ENCODE data around the gene ZNF502.
"Not testable (repeated sequence)": the region's sequence is repeated elsewhere in the genome, so short reads cannot be mapped to it uniquely, and the experiment has no call there.

ZNF502 gene

GRCh38 chr3:44673466-44673865 lies 39.0 kb upstream of the ZNF502 start:
- not testable (repeated sequence) for H2AFZ ChIP-seq (ENCODE audit: low read length); H2BK12ac ChIP-seq (ENCODE audit: low read length); H3K4ac ChIP-seq (ENCODE audit: low read length); H2BK15ac ChIP-seq (ENCODE audit: low read length); H3K79me1 ChIP-seq (ENCODE audit: low read depth, low read length); H3K9ac ChIP-seq (ENCODE audit: low read depth, low read length, poor library complexity); H4K91ac ChIP-seq (ENCODE audit: low read depth, low read length, poor library complexity); H3K14ac ChIP-seq (ENCODE audit: low read length); H3K4me1 ChIP-seq (ENCODE audit: control insufficient read depth in 2 of 2, insufficient read depth in 1 of 2, low read depth in 1 of 2, low read length in 2 of 2); H3K27ac ChIP-seq (replicated peaks; ENCODE audit: low read length); H3K4me3 ChIP-seq (ENCODE audit: low read length in 2 of 2); H4K8ac ChIP-seq (ENCODE audit: low read depth, low read length); H3K18ac ChIP-seq (ENCODE audit: low read length); H2BK5ac ChIP-seq (ENCODE audit: low read length); H3K4me2 ChIP-seq (ENCODE audit: insufficient read depth, low read length, poor library complexity, severe bottlenecking); H3K23ac ChIP-seq (ENCODE audit: low read depth, low read length, poor library complexity); DNase-seq (ENCODE audit: low spot score); H2BK120ac ChIP-seq (ENCODE audit: low read depth, low read length); H2AK5ac ChIP-seq (ENCODE audit: low read depth, low read length); H3K27me3 ChIP-seq (ENCODE audit: control insufficient read depth in 3 of 3, insufficient read depth in 3 of 3, low read depth in 1 of 3, low read length in 3 of 3); H3K36me3 ChIP-seq (replicated peaks in 1 of 2; ENCODE audit: control insufficient read depth in 2 of 2, insufficient read depth in 2 of 2, low read length in 2 of 2)
- no CpG with 5 or more reads among the region's 8 CpGs for WGBS, 2 donors (ENCODE audit: extremely low coverage in 2 of 2, insufficient read length in 2 of 2, insufficient replicate concordance in 1 of 2)
- H3K9me3 ChIP-seq (replicated peaks in 1 of 2; ENCODE audit: control insufficient read depth in 2 of 2, insufficient read depth in 1 of 2, low read depth in 1 of 2, low read length in 2 of 2), result peaks cover 3 to 18% of the 10 kb centered on the region in 2 donors

- Histone ChIP-seq H3K4me2 (ENCODE audit: insufficient read depth, low read length, poor library complexity, severe bottlenecking) (no peak overlapping the region), H3K4ac (ENCODE audit: low read length) (no peak overlapping the region), H2BK120ac (ENCODE audit: low read depth, low read length) (no peak overlapping the region), H3K27me3 (ENCODE audit: control insufficient read depth in 3 of 3, insufficient read depth in 3 of 3, low read depth in 1 of 3, low read length in 3 of 3) (no peaks in the 10 kb centered on the region), H4K91ac (ENCODE audit: low read depth, low read length, poor library complexity) (no peak overlapping the region), H3K14ac (ENCODE audit: low read length) (no peak overlapping the region), H3K9me3 (replicated peaks in 1 of 2; ENCODE audit: control insufficient read depth in 2 of 2, insufficient read depth in 1 of 2, low read depth in 1 of 2, low read length in 2 of 2) (peaks cover 9 to 21% of the 10 kb centered on the region in 2 donors), H2BK12ac (ENCODE audit: low read length) (no peak overlapping the region), H3K4me1 (ENCODE audit: control insufficient read depth in 2 of 2, insufficient read depth in 1 of 2, low read depth in 1 of 2, low read length in 2 of 2) (no peaks in the 10 kb centered on the region), H3K9ac (ENCODE audit: low read depth, low read length, poor library complexity) (no peak overlapping the region), H2AK5ac (ENCODE audit: low read depth, low read length) (no peak overlapping the region), H3K36me3 (replicated peaks in 1 of 2; ENCODE audit: control insufficient read depth in 2 of 2, insufficient read depth in 2 of 2, low read length in 2 of 2) (no peaks in the 10 kb centered on the region), H3K4me3 (ENCODE audit: low read length in 2 of 2) (peak overlapping the region in 1 of 2 donors; percentile 63), H3K79me1 (ENCODE audit: low read depth, low read length) (no peaks in the 10 kb centered on the region), H2BK5ac (ENCODE audit: low read length) (no peak overlapping the region), H3K27ac (replicated peaks; ENCODE audit: low read length) (no peak overlapping the region), H2AFZ (ENCODE audit: low read length) (no peak overlapping the region), H3K18ac (ENCODE audit: low read length) (no peak overlapping the region), H3K23ac (ENCODE audit: low read depth, low read length, poor library complexity) (no peak overlapping the region), H4K8ac (ENCODE audit: low read depth, low read length) (no peak overlapping the region), H2BK15ac (ENCODE audit: low read length) (no peak overlapping the region)
- no CpG with 5 or more reads among the region's 2 CpGs for WGBS, 2 donors (ENCODE audit: extremely low coverage in 2 of 2, insufficient read length in 2 of 2, insufficient replicate concordance in 1 of 2)
- DNase-seq (ENCODE audit: low spot score), result no peak
Measured at GRCh38 chr3:44674211-44674610, 38.2 kb upstream of the ZNF502 start.

GRCh38 chr3:44678480-44679116 lies 33.9 kb upstream of the ZNF502 start:
- Histone ChIP-seq H4K91ac (ENCODE audit: low read depth, low read length, poor library complexity) (no peak overlapping the region), H3K4me1 (ENCODE audit: control insufficient read depth in 2 of 2, insufficient read depth in 1 of 2, low read depth in 1 of 2, low read length in 2 of 2) (no peaks in the 10 kb centered on the region), H3K9me3 (replicated peaks in 1 of 2; ENCODE audit: control insufficient read depth in 2 of 2, insufficient read depth in 1 of 2, low read depth in 1 of 2, low read length in 2 of 2) (peaks cover 29 to 47% of the 10 kb centered on the region in 2 donors), H4K8ac (ENCODE audit: low read depth, low read length) (no peak overlapping the region), H2AK5ac (ENCODE audit: low read depth, low read length) (no peak overlapping the region), H3K23ac (ENCODE audit: low read depth, low read length, poor library complexity) (no peak overlapping the region), H2BK120ac (ENCODE audit: low read depth, low read length) (no peak overlapping the region), H3K18ac (ENCODE audit: low read length) (no peak overlapping the region), H3K79me1 (ENCODE audit: low read depth, low read length) (no peaks in the 10 kb centered on the region), H2AFZ (ENCODE audit: low read length) (no peak overlapping the region), H3K9ac (ENCODE audit: low read depth, low read length, poor library complexity) (no peak overlapping the region), H3K4me2 (ENCODE audit: insufficient read depth, low read length, poor library complexity, severe bottlenecking) (no peak overlapping the region), H3K4me3 (ENCODE audit: low read length in 2 of 2) (no peak overlapping the region), H3K27me3 (ENCODE audit: control insufficient read depth in 3 of 3, insufficient read depth in 3 of 3, low read depth in 1 of 3, low read length in 3 of 3) (no peaks in the 10 kb centered on the region), H3K4ac (ENCODE audit: low read length) (no peak overlapping the region), H2BK5ac (ENCODE audit: low read length) (no peak overlapping the region), H2BK15ac (ENCODE audit: low read length) (no peak overlapping the region), H3K27ac (replicated peaks; ENCODE audit: low read length) (no peak overlapping the region), H3K14ac (ENCODE audit: low read length) (no peak overlapping the region), H2BK12ac (ENCODE audit: low read length) (no peak overlapping the region), H3K36me3 (replicated peaks in 1 of 2; ENCODE audit: control insufficient read depth in 2 of 2, insufficient read depth in 2 of 2, low read length in 2 of 2) (peaks cover 0 to 29% of the 10 kb centered on the region in 2 donors)
- no CpG with 5 or more reads among the region's 5 CpGs for WGBS, 2 donors (ENCODE audit: extremely low coverage in 2 of 2, insufficient read length in 2 of 2, insufficient replicate concordance in 1 of 2)
- no peak for DNase-seq (ENCODE audit: low spot score)

GRCh38 chr3:44680921-44681455 lies 31.5 kb upstream of the ZNF502 start:
- H3K36me3 ChIP-seq (replicated peaks in 1 of 2; ENCODE audit: control insufficient read depth in 2 of 2, insufficient read depth in 2 of 2, low read length in 2 of 2), result peaks cover 1 to 38% of the 10 kb centered on the region in 2 donors
- H3K27me3 ChIP-seq (ENCODE audit: control insufficient read depth in 3 of 3, insufficient read depth in 3 of 3, low read depth in 1 of 3, low read length in 3 of 3), result no peaks in the 10 kb centered on the region
- no peak for DNase-seq (ENCODE audit: low spot score)
- no peaks in the 10 kb centered on the region for H3K4me1 ChIP-seq (ENCODE audit: control insufficient read depth in 2 of 2, insufficient read depth in 1 of 2, low read depth in 1 of 2, low read length in 2 of 2)
- no peak overlapping the region for H2BK5ac ChIP-seq (ENCODE audit: low read length)
- no peak overlapping the region for H4K8ac ChIP-seq (ENCODE audit: low read depth, low read length)
- no peak overlapping the region for H2BK15ac ChIP-seq (ENCODE audit: low read length)
- no peak overlapping the region for H4K91ac ChIP-seq (ENCODE audit: low read depth, low read length, poor library complexity)
- no peak overlapping the region for H3K18ac ChIP-seq (ENCODE audit: low read length)
- H2AK5ac ChIP-seq (ENCODE audit: low read depth, low read length), result no peak overlapping the region
- H3K14ac ChIP-seq (ENCODE audit: low read length), result no peak overlapping the region
- H3K23ac ChIP-seq (ENCODE audit: low read depth, low read length, poor library complexity), result no peak overlapping the region
- H3K9me3 ChIP-seq (replicated peaks in 1 of 2; ENCODE audit: control insufficient read depth in 2 of 2, insufficient read depth in 1 of 2, low read depth in 1 of 2, low read length in 2 of 2), result peaks cover 29 to 61% of the 10 kb centered on the region in 2 donors
- no CpG with 5 or more reads among the region's 4 CpGs for WGBS, 2 donors (ENCODE audit: extremely low coverage in 2 of 2, insufficient read length in 2 of 2, insufficient replicate concordance in 1 of 2)
- no peak overlapping the region for H3K4ac ChIP-seq (ENCODE audit: low read length)
- no peak overlapping the region for H3K4me3 ChIP-seq (ENCODE audit: low read length in 2 of 2)
- H3K9ac ChIP-seq (ENCODE audit: low read depth, low read length, poor library complexity), result no peak overlapping the region
- H3K79me1 ChIP-seq (ENCODE audit: low read depth, low read length), result no peaks in the 10 kb centered on the region
- H2AFZ ChIP-seq (ENCODE audit: low read length), result no peak overlapping the region
- no peak overlapping the region for H3K4me2 ChIP-seq (ENCODE audit: insufficient read depth, low read length, poor library complexity, severe bottlenecking)
- H2BK12ac ChIP-seq (ENCODE audit: low read length), result no peak overlapping the region
- H2BK120ac ChIP-seq (ENCODE audit: low read depth, low read length), result no peak overlapping the region
- no peak overlapping the region for H3K27ac ChIP-seq (replicated peaks; ENCODE audit: low read length)
